ENCODE data around the gene OR14I1.
"Not testable (repeated sequence)": the region's sequence is repeated elsewhere in the genome, so short reads cannot be mapped to it uniquely, and the experiment has no call there.

OR14I1 gene

GRCh38 chr1:248681651-248682050, 20.9 kb downstream of the OR14I1 start:
- no peak for DNase-seq

GRCh38 chr1:248670003-248670402, 32.6 kb downstream of the OR14I1 start:
- DNase-seq = no peak

GRCh38 chr1:248663453-248664328, 38.9 kb downstream of the OR14I1 start:
- DNase-seq = not testable (repeated sequence)

- not testable (repeated sequence) for DNase-seq
Measured at GRCh38 chr1:248656797-248657196, 45.8 kb downstream of the OR14I1 start.

- not testable (repeated sequence) for DNase-seq
Measured at GRCh38 chr1:248655354-248655753, 47.2 kb downstream of the OR14I1 start, which contains the start of gene OR2T27. TSS of gene OR2T27 (minus strand) at chr1:248655528. CDS start at chr1:248650884, 4,644 bp downstream.
